Measurements from ENCODE around the gene TRIM17. TPM values are rescaled to one million over a fixed set of nuclear protein-coding genes. Genes with fewer than 3 reads are reported as not detected.
A peak's percentile ranks its signal among the peaks of the same experiment; 100 is the strongest.

Gene TRIM17
- total RNA-seq, 1 experiment from 2014 or later = 55.5 TPM

GRCh38 chr1:228373681-228374571, 42.7 kb downstream of the TRIM17 start:
- H2AFZ ChIP-seq = no peak overlapping the region
- CTCF ChIA-PET = no interaction called here

DNA sequence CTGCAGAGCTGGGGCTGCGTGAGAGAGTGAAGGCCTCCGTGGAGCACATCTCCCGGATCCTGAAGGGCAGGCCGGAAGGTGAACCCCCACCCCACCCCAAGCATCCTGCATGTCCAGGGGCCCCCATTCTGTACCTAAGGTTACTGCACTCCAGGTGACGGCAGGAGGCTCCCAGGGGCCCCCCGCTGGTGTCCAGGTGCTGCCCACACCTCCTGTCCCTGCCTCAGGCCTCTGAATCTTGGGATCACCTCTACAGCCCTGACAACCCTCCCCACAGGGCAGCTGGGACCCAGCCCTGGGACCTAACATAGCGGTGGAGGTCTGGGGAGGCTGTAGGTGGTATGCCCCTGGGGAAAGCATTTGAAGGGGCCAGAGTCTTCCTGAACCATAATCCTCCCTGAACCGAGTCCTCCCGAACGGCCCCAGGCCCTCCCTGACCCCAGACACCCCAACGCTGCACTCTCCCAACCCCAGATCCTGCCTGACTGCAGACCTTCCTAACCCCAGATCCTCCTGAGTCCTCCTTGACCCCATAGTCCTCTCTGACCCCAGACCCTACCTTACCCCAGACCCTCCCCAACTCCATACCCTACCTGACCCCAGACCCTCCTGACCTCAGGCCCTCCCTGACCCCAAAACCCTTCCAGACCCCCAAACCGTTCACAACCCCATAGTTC, 43.5 kb downstream of the TRIM17 start:
- H3K9me3 ChIP-seq (ENCODE audit: insufficient read depth, low read depth) = no peaks in the 10 kb centered on the region
- no peak overlapping the region for H3K27ac ChIP-seq
- H3K4me2 ChIP-seq = no peak overlapping the region
- no peaks in the 10 kb centered on the region for H3K27me3 ChIP-seq (ENCODE audit: insufficient read depth, low read depth)
- no TSS peak for BruUV-seq (replicated peaks)
- no peak for DNase-seq
- POLR2A ChIA-PET (ENCODE audit: unreplicated experiment) = interaction anchor here (0.7 kb wide), 2 partner anchors 314 to 374 kb away, joined by 3 to 6 read pairs; no protein-coding TSS in a partner anchor
- intact Hi-C loops (cut with micrococcal nuclease; ENCODE audit: unreplicated experiment) = loop anchor here (10.0 kb wide), 1 partner anchor 608 kb away; no protein-coding TSS in a partner anchor
- peaks cover 22% of the 10 kb centered on the region for H3K4me1 ChIP-seq (replicated peaks; ENCODE audit: insufficient read depth)
- no peak for TF ChIP-seq CTCF (conservative IDR thresholded peaks at IDR 0.05)
- TF ChIP-seq EZH2 (IDR thresholded peaks at IDR 0.05; ENCODE audit: low read depth) = no peak
- H3K4me3 ChIP-seq = no peak overlapping the region
- H4K20me1 ChIP-seq (ENCODE audit: insufficient read depth) = no peaks in the 10 kb centered on the region
- no peaks in the 10 kb centered on the region for H3K9me2 ChIP-seq (ENCODE audit: insufficient read depth)
- H2AFZ ChIP-seq = no peak overlapping the region
- H3F3A ChIP-seq (ENCODE audit: insufficient read depth, low read depth) = peaks cover 17% of the 10 kb centered on the region; the same call in 1 of the 2 replicates
- H3K36me3 ChIP-seq (ENCODE audit: low read depth) = no peaks in the 10 kb centered on the region
- CTCF ChIA-PET = no interaction called here
- no peaks in the 10 kb centered on the region for H3K79me2 ChIP-seq (ENCODE audit: low read depth)

More at GRCh38 chr1:228373681-228374571, 42.7 kb downstream of the TRIM17 start:
- H3K27ac ChIP-seq = no peak overlapping the region
- no peaks in the 10 kb centered on the region for H4K20me1 ChIP-seq (ENCODE audit: insufficient read depth)
- no peak overlapping the region for H3K4me2 ChIP-seq
- DNase-seq = no peak
- intact Hi-C loops (cut with micrococcal nuclease; ENCODE audit: unreplicated experiment) = loop anchor here (10.0 kb wide), 1 partner anchor 609 kb away; no protein-coding TSS in a partner anchor
- H3K27me3 ChIP-seq (ENCODE audit: insufficient read depth, low read depth) = no peaks in the 10 kb centered on the region
- H3K9me2 ChIP-seq (ENCODE audit: insufficient read depth) = no peaks in the 10 kb centered on the region
- H3K4me3 ChIP-seq = no peak overlapping the region
- POLR2A ChIA-PET (ENCODE audit: unreplicated experiment) = no interaction called here
- TF ChIP-seq CTCF (conservative IDR thresholded peaks at IDR 0.05) (no peak), EZH2 (IDR thresholded peaks at IDR 0.05; ENCODE audit: low read depth) (no peak)
- BruUV-seq (replicated peaks) = no TSS peak
- H3K4me1 ChIP-seq (replicated peaks; ENCODE audit: insufficient read depth) = peaks cover 20% of the 10 kb centered on the region
- no peaks in the 10 kb centered on the region for H3K79me2 ChIP-seq (ENCODE audit: low read depth)
- H3K9me3 ChIP-seq (ENCODE audit: insufficient read depth, low read depth) = no peaks in the 10 kb centered on the region
- no peaks in the 10 kb centered on the region for H3K36me3 ChIP-seq (ENCODE audit: low read depth)
- H3F3A ChIP-seq (ENCODE audit: insufficient read depth, low read depth) = peaks cover 17% of the 10 kb centered on the region; the same call in 1 of the 2 replicates

GRCh38 chr1:228372183-228373003, 44.3 kb downstream of the TRIM17 start:
- Histone ChIP-seq H3K36me3 (ENCODE audit: low read depth) (no peaks in the 10 kb centered on the region), H2AFZ (no peak overlapping the region), H4K20me1 (ENCODE audit: insufficient read depth) (no peaks in the 10 kb centered on the region), H3K27ac (no peak overlapping the region), H3F3A (ENCODE audit: insufficient read depth, low read depth) (peaks cover 13% of the 10 kb centered on the region; the same call in 1 of the 2 replicates), H3K79me2 (ENCODE audit: low read depth) (no peaks in the 10 kb centered on the region), H3K4me3 (no peak overlapping the region), H3K4me1 (replicated peaks; ENCODE audit: insufficient read depth) (peaks cover 24% of the 10 kb centered on the region), H3K4me2 (no peak overlapping the region), H3K9me2 (ENCODE audit: insufficient read depth) (no peaks in the 10 kb centered on the region), H3K27me3 (ENCODE audit: insufficient read depth, low read depth) (no peaks in the 10 kb centered on the region), H3K9me3 (ENCODE audit: insufficient read depth, low read depth) (no peaks in the 10 kb centered on the region)
- POLR2A ChIA-PET (ENCODE audit: unreplicated experiment) = interaction anchor here (0.6 to 0.7 kb wide), 3 partner anchors 44 to 373 kb away, joined by 3 to 6 read pairs (median 5); no protein-coding TSS in a partner anchor
- DNase-seq = peak in 1 of 2 experiments; percentile 40
- intact Hi-C loops (cut with micrococcal nuclease; ENCODE audit: unreplicated experiment) = loop anchor here (10.0 kb wide), 1 partner anchor 608 kb away; no protein-coding TSS in a partner anchor
- CTCF ChIA-PET = no interaction called here
- TF ChIP-seq EZH2 (IDR thresholded peaks at IDR 0.05; ENCODE audit: low read depth) (no peak), CTCF (conservative IDR thresholded peaks at IDR 0.05) (no peak)
- BruUV-seq (replicated peaks) = no TSS peak
